Lower leg skin (tissue), 4 donors: ENCODE measurements around the gene COX6A1. TPM values are rescaled to one million over a fixed set of nuclear protein-coding genes. Genes with fewer than 3 reads are reported as not detected.

Experiments used
- DNase-seq, 2 donors: peaks; one replicate each; pipeline ENCODE4 v3.0.0-alpha.2; 2019; ENCODE audit warnings: low spot score in 2 of 2
- H3K4me3 ChIP-seq: fragments of 200-600 bp; sonication (generic); 2 replicates; pipeline ENCODE4 v1.5.1; 2017; ENCODE audit warnings: mild to moderate bottlenecking, low read depth; ENCODE audit not compliant: poor library complexity, severe bottlenecking
- POLR2A ChIP-seq, 2 donors: fragments of 450-650 bp; IDR thresholded peaks; one replicate each; pipeline ENCODE4 v1.6.1; 2016 to 2017; ENCODE audit warnings: antibody characterized with exemption in 2 of 2, mild to moderate bottlenecking in 1 of 2, moderate library complexity in 1 of 2
- WGBS, 2 donors: methylation state at CpG; one replicate each; pipeline ENCODE4 v1.1.5; 2018; 5-methylcytosine and 5-hydroxymethylcytosine counted together
- intact Hi-C: fragments of 100-400 bp; cut with DNase I; formaldehyde crosslinking; loops from one replicate; pipeline ENCODE4 v1.15.0; 2023; ENCODE audit warnings: low total_unique reads
- total RNA-seq, 4 donors: library from RNA; depleted of rRNA; stranded (reverse); fragments of >200 nt; gene quantifications; one replicate each; pipeline ENCODE4 v1.1.0, GENCODE V29; 2016
- TF ChIP-seq, protein P1 (sequence below), 3 donors: fragments of 450-650 bp; IDR thresholded peaks; one replicate each; pipeline ENCODE4 v1.5.1; 2016; ENCODE audit warnings: antibody characterized with exemption in 3 of 3, mild to moderate bottlenecking in 3 of 3, moderate library complexity in 2 of 3

The COX6A1 gene
- total RNA-seq, 4 donors from 2014 or later: 638 to 834 (median 702) TPM

DNA sequence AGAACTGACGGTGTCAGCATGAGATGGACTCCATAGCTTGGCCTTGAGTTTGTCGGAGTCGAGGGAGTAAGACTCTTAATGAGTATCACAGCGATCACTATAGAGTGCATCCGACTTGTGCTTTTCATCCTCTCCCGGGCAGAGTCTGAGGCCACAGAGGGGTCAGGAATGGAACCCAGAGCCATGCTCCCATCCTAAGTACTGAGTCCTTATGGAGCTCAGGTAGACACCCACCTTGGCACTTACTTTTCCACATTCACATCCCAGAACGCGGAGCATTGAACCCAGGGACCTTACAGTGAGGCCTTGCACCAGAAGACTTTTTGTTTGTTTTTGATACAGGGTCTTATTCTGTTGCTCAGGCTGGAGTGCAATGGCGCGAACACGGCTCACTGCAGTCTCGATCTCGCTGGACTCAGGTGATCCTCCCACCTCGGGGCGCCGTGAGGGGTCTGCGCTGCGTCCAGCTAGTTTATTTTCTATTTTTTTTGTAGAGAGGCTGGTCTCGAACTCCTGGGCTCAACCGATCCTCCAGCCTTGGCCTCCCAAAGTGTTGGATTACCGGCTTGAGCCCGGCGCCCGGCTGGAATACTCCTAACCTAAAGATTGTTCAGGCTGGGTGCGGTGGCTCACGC lies 32.4 kb downstream of the COX6A1 start:
- intact Hi-C loops: no loop called here
- peak overlapping the region; percentile 86 for H3K4me3 ChIP-seq
- TF ChIP-seq POLR2A (IDR thresholded peaks at IDR 0.05): no peak
- WGBS, 2 donors: 62 to 66% methylated on average over 26 of the region's 26 CpGs
- DNase-seq: no peak

- intact Hi-C loops: no loop called here
- H3K4me3 ChIP-seq: no peak overlapping the region
- DNase-seq: no peak
- TF ChIP-seq POLR2A (IDR thresholded peaks at IDR 0.05): no peak
- TF ChIP-seq, protein P1, sequence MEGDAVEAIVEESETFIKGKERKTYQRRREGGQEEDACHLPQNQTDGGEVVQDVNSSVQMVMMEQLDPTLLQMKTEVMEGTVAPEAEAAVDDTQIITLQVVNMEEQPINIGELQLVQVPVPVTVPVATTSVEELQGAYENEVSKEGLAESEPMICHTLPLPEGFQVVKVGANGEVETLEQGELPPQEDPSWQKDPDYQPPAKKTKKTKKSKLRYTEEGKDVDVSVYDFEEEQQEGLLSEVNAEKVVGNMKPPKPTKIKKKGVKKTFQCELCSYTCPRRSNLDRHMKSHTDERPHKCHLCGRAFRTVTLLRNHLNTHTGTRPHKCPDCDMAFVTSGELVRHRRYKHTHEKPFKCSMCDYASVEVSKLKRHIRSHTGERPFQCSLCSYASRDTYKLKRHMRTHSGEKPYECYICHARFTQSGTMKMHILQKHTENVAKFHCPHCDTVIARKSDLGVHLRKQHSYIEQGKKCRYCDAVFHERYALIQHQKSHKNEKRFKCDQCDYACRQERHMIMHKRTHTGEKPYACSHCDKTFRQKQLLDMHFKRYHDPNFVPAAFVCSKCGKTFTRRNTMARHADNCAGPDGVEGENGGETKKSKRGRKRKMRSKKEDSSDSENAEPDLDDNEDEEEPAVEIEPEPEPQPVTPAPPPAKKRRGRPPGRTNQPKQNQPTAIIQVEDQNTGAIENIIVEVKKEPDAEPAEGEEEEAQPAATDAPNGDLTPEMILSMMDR (IDR thresholded peaks at IDR 0.05): no peak
Measured at GRCh38 chr12:120472521-120472920, 34.6 kb downstream of the COX6A1 start.

GRCh38 chr12:120473807-120474615 lies 36.1 kb downstream of the COX6A1 start:
- WGBS, 2 donors: 48 to 49% methylated on average over 6 of the region's 6 CpGs
- no peak overlapping the region for H3K4me3 ChIP-seq
- intact Hi-C loops: no loop called here
- TF ChIP-seq, protein P1 (IDR thresholded peaks at IDR 0.05): no peak
- TF ChIP-seq POLR2A (IDR thresholded peaks at IDR 0.05): no peak
- DNase-seq: no peak

GRCh38 chr12:120474616-120474960 lies 36.7 kb downstream of the COX6A1 start:
- intact Hi-C loops: no loop called here
- WGBS, 2 donors: 6 to 11% methylated on average over 2 of the region's 2 CpGs
- peak in 1 of 2 donors; percentile 51 for DNase-seq
- no peak overlapping the region for H3K4me3 ChIP-seq
- TF ChIP-seq POLR2A (IDR thresholded peaks at IDR 0.05): no peak
- TF ChIP-seq, protein P1 (IDR thresholded peaks at IDR 0.05): no peak

- intact Hi-C loops: no loop called here
- TF ChIP-seq, protein P1 (IDR thresholded peaks at IDR 0.05): no peak
- TF ChIP-seq POLR2A (IDR thresholded peaks at IDR 0.05): no peak
- no peak overlapping the region for H3K4me3 ChIP-seq
- DNase-seq: no peak
- 94 to 100% methylated on average over 1 of the region's 1 CpG for WGBS, 2 donors
Measured at GRCh38 chr12:120475643-120476042, 37.7 kb downstream of the COX6A1 start.

- TF ChIP-seq POLR2A (IDR thresholded peaks at IDR 0.05): no peak
- intact Hi-C loops: no loop called here
- DNase-seq: no peak
- H3K4me3 ChIP-seq: no peak overlapping the region
- WGBS, 2 donors: 79 to 92% methylated on average over 1 of the region's 1 CpG
Measured at GRCh38 chr12:120479458-120479857, 41.5 kb downstream of the COX6A1 start.
